Hematopoietic multipotent progenitor cell (in vitro differentiated cells): ENCODE results near the gene PEX11B. TPM values are rescaled to one million over a fixed set of nuclear protein-coding genes. Genes with fewer than 3 reads are reported as not detected.

Experiments
- DNase-seq, 3 donors: peaks; one replicate each; pipeline ENCODE4 v3.0.0-alpha.2; 2011 to 2015; ENCODE audit warnings: low read depth in 2 of 3, low spot score in 2 of 3
- total RNA-seq: library from RNA; depleted of rRNA; stranded (reverse); fragments of >200 nt; gene quantifications from one replicate; pipeline ENCODE4 v1.2.3, GENCODE V29; 2012

PEX11B gene
- total RNA-seq, 1 donor: 21.5 TPM

GRCh38 chr1:145916745-145917144, 1.8 kb downstream of the PEX11B start:
- no peak for DNase-seq

- no peak for DNase-seq
Measured at GRCh38 chr1:145912128-145912641, 6.3 kb downstream of the PEX11B start.

- DNase-seq: no peak
Measured at GRCh38 chr1:145908653-145909052, 9.9 kb downstream of the PEX11B start.

- no peak for DNase-seq
Measured at GRCh38 chr1:145906954-145907753, 11.4 kb downstream of the PEX11B start.

- DNase-seq: no peak
Measured at GRCh38 chr1:145901312-145902021, 17.1 kb downstream of the PEX11B start.

GRCh38 chr1:145898756-145899155, 19.8 kb downstream of the PEX11B start:
- DNase-seq: no peak

- no peak for DNase-seq
Measured at GRCh38 chr1:145897969-145898368, 20.5 kb downstream of the PEX11B start.

- DNase-seq: no peak
Measured at GRCh38 chr1:145895471-145895870, 23.0 kb downstream of the PEX11B start.

- DNase-seq: no peak
Measured at GRCh38 chr1:145893306-145894055, 25.0 kb downstream of the PEX11B start.

- DNase-seq: no peak
Measured at GRCh38 chr1:145892486-145893087, 25.9 kb downstream of the PEX11B start.

- peak in 2 of 3 donors; percentile 74 to 76 for DNase-seq
Measured at GRCh38 chr1:145891587-145892485, 26.7 kb downstream of the PEX11B start.

GRCh38 chr1:145891143-145891542, 27.4 kb downstream of the PEX11B start:
- no peak for DNase-seq

- DNase-seq: no peak
Measured at GRCh38 chr1:145889722-145890121, 28.8 kb downstream of the PEX11B start.

- DNase-seq: no peak
Measured at GRCh38 chr1:145887631-145888030, 30.9 kb downstream of the PEX11B start.

- DNase-seq: no peak
Measured at GRCh38 chr1:145886816-145887215, 31.7 kb downstream of the PEX11B start.

GRCh38 chr1:145886390-145886789, 32.1 kb downstream of the PEX11B start:
- no peak for DNase-seq

GRCh38 chr1:145885738-145886287, 32.7 kb downstream of the PEX11B start, which contains the start of gene ANKRD35:
ANKRD35 (minus strand) TSS chr1:145885866; CDS start chr1:145885758, 108 bp downstream.
- peak; percentile 54 to 84 (median 78) for DNase-seq

GRCh38 chr1:145884675-145885074, 33.8 kb downstream of the PEX11B start:
- DNase-seq: no peak

GRCh38 chr1:145879775-145880174, 38.7 kb downstream of the PEX11B start:
- DNase-seq: peak in 1 of 3 donors; percentile 41
